Keratinocyte (primary cell): Measurements from ENCODE around the gene HIP1. TPM values are rescaled to one million over a fixed set of nuclear protein-coding genes. Genes with fewer than 3 reads are reported as not detected.

Source experiments
- DNase-seq: peaks from one replicate; pipeline ENCODE4 v3.0.0-alpha.2; 2011; ENCODE audit warnings: low read depth, missing footprints, low spot score
- FAIRE-seq: peaks from 2 replicates; lab custom pipeline; 2011; peaks lifted over from hg19 to GRCh38; lab: Jason Lieb, UNC
- H2AFZ ChIP-seq: 2 replicates; pipeline ENCODE4 v1.6.0; 2012; ENCODE audit warnings: low read length, control low read depth, inconsistent platforms; ENCODE audit not compliant: control insufficient read depth
- H3K27ac ChIP-seq: 2 replicates; pipeline ENCODE4 v1.5.1; 2011; ENCODE audit warnings: low read length; ENCODE audit not compliant: control insufficient read depth, insufficient read depth
- H3K27me3 ChIP-seq: 3 replicates; pipeline ENCODE4 v1.6.0; 2011; ENCODE audit warnings: low read length; ENCODE audit not compliant: control insufficient read depth, insufficient read depth; ENCODE audit errors: extremely low read depth
- H3K36me3 ChIP-seq, 2 experiments: 2 replicates in 1 of 2; 3 replicates in 1 of 2; pipeline ENCODE4 v1.5.1; 2011; ENCODE audit warnings: low read length in 2 of 2, mild to moderate bottlenecking in 1 of 2; ENCODE audit not compliant: control insufficient read depth in 2 of 2, insufficient read depth in 2 of 2; ENCODE audit errors: extremely low read depth in 1 of 2
- H3K4me1 ChIP-seq: 3 replicates; pipeline ENCODE4 v1.5.1; 2011; ENCODE audit warnings: low read length; ENCODE audit not compliant: control insufficient read depth, insufficient read depth; ENCODE audit errors: extremely low read depth
- H3K4me2 ChIP-seq: 3 replicates; pipeline ENCODE4 v1.6.0; 2011; ENCODE audit warnings: low read depth, low read length; ENCODE audit not compliant: control insufficient read depth, insufficient read depth; ENCODE audit errors: extremely low read depth
- H3K4me3 ChIP-seq, 3 experiments: fragments of 200-600 bp in 1 of 3; sonication (generic) in 1 of 3; 2 replicates in 2 of 3; 3 replicates in 1 of 3; pipeline ENCODE4 v1.5.1; 2011 to 2016; ENCODE audit warnings: low read length in 3 of 3, mild to moderate bottlenecking in 3 of 3, control low read depth in 2 of 3, inconsistent platforms in 1 of 3, low read depth in 1 of 3, mixed read lengths in 1 of 3, mixed run types in 1 of 3, moderate library complexity in 1 of 3; ENCODE audit not compliant: control insufficient read depth in 2 of 3, insufficient read depth in 2 of 3; ENCODE audit errors: extremely low read depth in 1 of 3
- H3K79me2 ChIP-seq: 2 replicates; pipeline ENCODE4 v1.6.0; 2012; ENCODE audit warnings: low read length; ENCODE audit not compliant: control insufficient read depth, insufficient read depth
- H3K9ac ChIP-seq: 3 replicates; pipeline ENCODE4 v1.6.0; 2011; ENCODE audit warnings: low read length; ENCODE audit not compliant: control insufficient read depth, insufficient read depth; ENCODE audit errors: extremely low read depth
- H3K9me1 ChIP-seq: 3 replicates; pipeline ENCODE4 v1.6.0; 2011; ENCODE audit warnings: low read length; ENCODE audit not compliant: control insufficient read depth, insufficient read depth; ENCODE audit errors: extremely low read depth
- H3K9me3 ChIP-seq: 2 replicates; pipeline ENCODE4 v1.5.1; 2012; ENCODE audit warnings: low read depth, low read length; ENCODE audit not compliant: control insufficient read depth
- H4K20me1 ChIP-seq: 3 replicates; pipeline ENCODE4 v1.6.0; 2011; ENCODE audit warnings: low read length; ENCODE audit not compliant: control insufficient read depth, insufficient read depth; ENCODE audit errors: extremely low read depth
- EZH2 ChIP-seq: IDR thresholded peaks from one replicate; pipeline ENCODE4 v1.6.1; 2012; ENCODE audit warnings: inconsistent platforms, mild to moderate bottlenecking, low read length, moderate library complexity
- dilution Hi-C: fragments of 300-500 bp; cut with MboI; formaldehyde crosslinking; loops from one replicate; pipeline ENCODE4 v1.7.0; 2020; ENCODE audit warnings: low sequenced_read_pairs; ENCODE audit not compliant: extremely low pct_ligation_motif_present
- polyA plus RNA-seq, 5 experiments: library from polyadenylated mRNA; depleted of rRNA in 3 of 5; stranded (reverse) in 3 of 5; stranded (forward) in 1 of 5; unstranded in 1 of 5; fragments of >200 nt; gene quantifications; 1 replicate in 1 of 5; 2 replicates in 3 of 5; 3 replicates in 1 of 5; pipeline versions ENCODE4 v1.2.1 to v1.2.3, GENCODE V29; 2011 to 2012; ENCODE audit warnings: missing spikeins in 2 of 5, low read depth in 1 of 5, low replicate concordance in 1 of 5
- TF ChIP-seq, protein P1 (sequence below), 3 experiments: IDR thresholded peaks in 1 of 3; conservative IDR thresholded peaks in 1 of 3; optimal IDR thresholded peaks in 1 of 3; 2 replicates in 2 of 3; 3 replicates in 1 of 3; pipeline versions ENCODE3 to v1.5.1; 2011; ENCODE audit warnings: low read length in 3 of 3, mild to moderate bottlenecking in 3 of 3, moderate library complexity in 2 of 3, control low read depth in 1 of 3, inconsistent platforms in 1 of 3; ENCODE audit not compliant: insufficient read depth in 2 of 3; ENCODE audit errors: extremely low read depth in 1 of 3

HIP1 gene
- polyA plus RNA-seq, 1 donor (not counting 4 experiments of a cell fraction or from before 2014, with no cell fraction given): 5.0 TPM

DNA sequence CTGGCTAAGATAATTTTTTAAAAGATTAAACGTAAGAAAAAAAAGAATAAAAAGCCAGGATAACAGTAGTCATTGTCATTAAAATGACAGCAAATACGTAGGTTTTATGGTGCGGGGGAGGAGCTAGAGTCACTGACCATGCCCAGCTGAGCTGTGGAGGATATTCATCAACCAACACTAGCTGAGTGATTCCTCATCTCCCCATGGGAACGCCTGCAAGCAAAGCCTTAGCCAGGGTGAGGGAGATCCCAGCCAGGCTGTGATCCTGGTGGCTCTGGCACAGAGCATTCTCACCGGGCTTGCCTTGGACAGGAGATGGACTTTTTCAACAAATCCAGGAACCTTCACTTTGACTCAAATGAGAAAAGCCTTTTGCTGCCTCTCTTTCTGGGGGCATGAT lies 94.2 kb downstream of the HIP1 start:
- no peaks in the 10 kb centered on the region for H3K9me3 ChIP-seq
- H3K9me1 ChIP-seq: no peaks in the 10 kb centered on the region
- no peak overlapping the region for H2AFZ ChIP-seq
- no peak for TF ChIP-seq EZH2
- TF ChIP-seq, protein P1, sequence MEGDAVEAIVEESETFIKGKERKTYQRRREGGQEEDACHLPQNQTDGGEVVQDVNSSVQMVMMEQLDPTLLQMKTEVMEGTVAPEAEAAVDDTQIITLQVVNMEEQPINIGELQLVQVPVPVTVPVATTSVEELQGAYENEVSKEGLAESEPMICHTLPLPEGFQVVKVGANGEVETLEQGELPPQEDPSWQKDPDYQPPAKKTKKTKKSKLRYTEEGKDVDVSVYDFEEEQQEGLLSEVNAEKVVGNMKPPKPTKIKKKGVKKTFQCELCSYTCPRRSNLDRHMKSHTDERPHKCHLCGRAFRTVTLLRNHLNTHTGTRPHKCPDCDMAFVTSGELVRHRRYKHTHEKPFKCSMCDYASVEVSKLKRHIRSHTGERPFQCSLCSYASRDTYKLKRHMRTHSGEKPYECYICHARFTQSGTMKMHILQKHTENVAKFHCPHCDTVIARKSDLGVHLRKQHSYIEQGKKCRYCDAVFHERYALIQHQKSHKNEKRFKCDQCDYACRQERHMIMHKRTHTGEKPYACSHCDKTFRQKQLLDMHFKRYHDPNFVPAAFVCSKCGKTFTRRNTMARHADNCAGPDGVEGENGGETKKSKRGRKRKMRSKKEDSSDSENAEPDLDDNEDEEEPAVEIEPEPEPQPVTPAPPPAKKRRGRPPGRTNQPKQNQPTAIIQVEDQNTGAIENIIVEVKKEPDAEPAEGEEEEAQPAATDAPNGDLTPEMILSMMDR (optimal IDR thresholded peaks at IDR 0.05 in 1 of 3, IDR thresholded peaks at IDR 0.05 in 1 of 3, conservative IDR thresholded peaks at IDR 0.05 in 1 of 3; ENCODE audit: extremely low read depth in 1 of 3, insufficient read depth in 2 of 3, low read length in 3 of 3): no peak
- no peak overlapping the region for H3K4me3 ChIP-seq
- no peak overlapping the region for H3K4me2 ChIP-seq
- H3K4me1 ChIP-seq: peaks cover 6% of the 10 kb centered on the region
- FAIRE-seq (no peak), DNase-seq (no peak)
- H3K27ac ChIP-seq: no peak overlapping the region
- dilution Hi-C loops: no loop called here
- no peaks in the 10 kb centered on the region for H4K20me1 ChIP-seq
- no peak overlapping the region for H3K9ac ChIP-seq
- no peaks in the 10 kb centered on the region for H3K27me3 ChIP-seq
- no peaks in the 10 kb centered on the region for H3K36me3 ChIP-seq
- no peaks in the 10 kb centered on the region for H3K79me2 ChIP-seq

DNA sequence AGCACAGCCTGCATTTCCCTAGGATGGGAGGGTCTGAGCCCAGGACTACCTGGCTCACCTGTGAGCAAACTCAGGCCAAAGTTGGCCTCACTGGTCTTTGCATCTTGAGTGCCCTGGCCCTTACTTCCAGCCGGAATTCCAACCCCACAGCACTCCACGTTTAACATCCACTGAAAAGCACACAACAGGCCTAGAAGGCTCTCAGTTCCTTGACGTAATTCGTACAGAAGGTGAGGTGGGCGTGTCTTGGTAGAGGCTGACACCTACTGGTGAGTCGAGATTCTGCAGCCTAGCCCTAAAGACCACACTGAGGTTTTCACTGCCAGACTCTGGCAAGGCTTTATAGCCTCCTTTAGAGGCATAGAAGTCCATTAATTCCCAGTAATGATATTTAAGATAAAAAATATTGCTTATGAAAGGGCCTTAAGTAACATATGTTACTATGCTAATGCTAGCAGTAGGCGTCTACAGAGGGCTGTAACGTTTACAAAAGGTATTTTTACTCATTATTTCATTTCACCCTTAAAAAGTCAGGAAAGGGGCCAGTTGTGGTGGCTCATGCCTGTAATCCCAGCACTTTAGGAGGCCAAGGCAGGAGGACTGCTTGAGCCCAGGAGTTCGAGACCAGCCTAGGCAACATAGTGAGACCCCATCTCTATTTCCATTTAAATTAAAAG lies 95.8 kb downstream of the HIP1 start:
- H3K27me3 ChIP-seq: no peaks in the 10 kb centered on the region
- H3K9me3 ChIP-seq: no peaks in the 10 kb centered on the region
- no peak overlapping the region for H2AFZ ChIP-seq
- no peaks in the 10 kb centered on the region for H3K9me1 ChIP-seq
- no peak overlapping the region for H3K27ac ChIP-seq
- H3K4me1 ChIP-seq: peaks cover 6% of the 10 kb centered on the region
- dilution Hi-C loops: no loop called here
- DNase-seq (peak; percentile 48), FAIRE-seq (no peak)
- no peaks in the 10 kb centered on the region for H3K36me3 ChIP-seq
- TF ChIP-seq, protein P1 (optimal IDR thresholded peaks at IDR 0.05 in 1 of 3, IDR thresholded peaks at IDR 0.05 in 1 of 3, conservative IDR thresholded peaks at IDR 0.05 in 1 of 3; ENCODE audit: extremely low read depth in 1 of 3, insufficient read depth in 2 of 3, low read length in 3 of 3): peak; percentile 90 to 97 (median 93)
- TF ChIP-seq EZH2: no peak
- H4K20me1 ChIP-seq: no peaks in the 10 kb centered on the region
- H3K4me3 ChIP-seq: no peak overlapping the region
- no peak overlapping the region for H3K4me2 ChIP-seq
- H3K9ac ChIP-seq: no peak overlapping the region
- no peaks in the 10 kb centered on the region for H3K79me2 ChIP-seq
